Transverse colon (tissue), 4 donors: ENCODE measurements around the gene ALDH3B2. TPM values are rescaled to one million over a fixed set of nuclear protein-coding genes. Genes with fewer than 3 reads are reported as not detected.

Source experiments
- DNase-seq: peaks from one replicate; pipeline ENCODE4 v3.0.0-alpha.2; 2019
- H3K27ac ChIP-seq, 4 donors: fragments of 200-600 bp; sonication (generic); 2 replicates each; pipeline ENCODE4 v1.5.1; 2016 to 2018; ENCODE audit warnings: inconsistent platforms in 4 of 4
- H3K27me3 ChIP-seq: fragments of 200-600 bp; sonication (generic); 2 replicates; pipeline ENCODE4 v1.5.1; 2017; ENCODE audit warnings: inconsistent platforms
- H3K36me3 ChIP-seq, 4 donors: fragments of 200-600 bp; sonication (generic); 2 replicates each; pipeline ENCODE4 v1.5.1; 2017 to 2019; ENCODE audit warnings: inconsistent platforms in 4 of 4
- H3K4me1 ChIP-seq, 4 donors: fragments of 200-600 bp; sonication (generic); 2 replicates each; pipeline ENCODE4 v1.5.1; 2017 to 2020; ENCODE audit warnings: inconsistent platforms in 4 of 4
- H3K4me3 ChIP-seq, 4 donors: fragments of 200-600 bp; sonication (generic); 1 replicate in 1 of 4; 2 replicates in 3 of 4; pipeline versions ENCODE4 v1.5.1 to v1.6.1; 2017 to 2019; ENCODE audit warnings: inconsistent platforms in 4 of 4
- H3K9me3 ChIP-seq, 2 donors: fragments of 200-600 bp; sonication (generic); 2 replicates each; pipeline ENCODE4 v1.5.1; 2017 to 2019; ENCODE audit warnings: inconsistent platforms in 2 of 2
- CTCF ChIP-seq, 5 experiments: fragments of 200-600 bp in 3 of 5; fragments of 450-650 bp in 2 of 5; sonication (generic) in 3 of 5; IDR thresholded peaks; 1 replicate in 2 of 5; 2 replicates in 3 of 5; pipeline ENCODE4 v1.5.1; 2016 to 2017; ENCODE audit warnings: antibody characterized with exemption in 5 of 5, inconsistent platforms in 3 of 5, mild to moderate bottlenecking in 2 of 5, moderate library complexity in 1 of 5
- EP300 ChIP-seq: sonication (generic); formaldehyde crosslinking; IDR thresholded peaks from one replicate; pipeline ENCODE4 v1.6.1; 2017; ENCODE audit warnings: antibody characterized with exemption, low read depth
- POLR2A ChIP-seq: fragments of 450-650 bp; IDR thresholded peaks from one replicate; pipeline ENCODE4 v1.6.1; 2016; ENCODE audit warnings: antibody characterized with exemption, mild to moderate bottlenecking, moderate library complexity
- POLR2AphosphoS5 ChIP-seq, 3 donors: sonication (generic); formaldehyde crosslinking; IDR thresholded peaks; one replicate each; pipeline ENCODE4 v1.6.1; 2016; ENCODE audit warnings: antibody characterized with exemption in 3 of 3
- WGBS, 2 donors: methylation state at CpG; one replicate each; pipeline ENCODE4 v1.1.5; 2018; ENCODE audit warnings: low coverage in 1 of 2; 5-methylcytosine and 5-hydroxymethylcytosine counted together
- in situ Hi-C, 4 donors: fragments of 200-750 bp; cut with MboI; loops; one replicate each; pipeline versions ENCODE4 v1.15.0 to v1.15.1; 2017; ENCODE audit warnings: low sequenced_read_pairs in 3 of 4, low pct_ligation_motif_present in 1 of 4, low pct_unique_long_range_greater_than_20kb in 1 of 4
- intact Hi-C: fragments of 100-400 bp; cut with DNase I; formaldehyde crosslinking; loops from one replicate; pipeline ENCODE4 v1.15.1; 2023; ENCODE audit warnings: low total_unique reads
- total RNA-seq, 4 donors: library from RNA; depleted of rRNA; stranded (reverse); fragments of >200 nt; gene quantifications; one replicate each; pipeline ENCODE4 v1.1.0, GENCODE V29; 2016

The ALDH3B2 gene
- total RNA-seq, 4 donors from 2014 or later: 13.8 TPM; not detected in 3

- Histone ChIP-seq H3K27ac (peak overlapping the region in 1 of 4 donors; percentile 50), H3K4me3 (no peak overlapping the region), H3K4me1 (peaks cover 0 to 13% (median 8%) of the 10 kb centered on the region in 4 donors), H3K9me3 (no peaks in the 10 kb centered on the region), H3K27me3 (peaks cover 5% of the 10 kb centered on the region), H3K36me3 (no peaks in the 10 kb centered on the region)
- no peak for DNase-seq
- TF ChIP-seq EP300: no peak
- no peak for TF ChIP-seq CTCF (IDR thresholded peaks at IDR 0.05)
- TF ChIP-seq POLR2A: no peak
- no peak for TF ChIP-seq POLR2AphosphoS5 (IDR thresholded peaks at IDR 0.05)
- intact Hi-C loops: no loop called here
- in situ Hi-C loops: no loop called here
- 72 to 80% methylated on average over 1 to 7 of the region's 8 CpGs for WGBS, 2 donors
Measured at GRCh38 chr11:67673902-67674301, 521 bp downstream of the ALDH3B2 start.

- peaks cover 0 to 13% (median 8%) of the 10 kb centered on the region in 4 donors for H3K4me1 ChIP-seq
- no peak overlapping the region for H3K27ac ChIP-seq
- intact Hi-C loops (no loop called here), in situ Hi-C loops (no loop called here)
- 90% methylated on average over 7 of the region's 7 CpGs; no CpG with 5 or more reads in 1 of the 2 donors for WGBS, 2 donors
- H3K27me3 ChIP-seq: peaks cover 5% of the 10 kb centered on the region
- no peak for DNase-seq
- no peaks in the 10 kb centered on the region for H3K9me3 ChIP-seq
- H3K4me3 ChIP-seq: no peak overlapping the region
- TF ChIP-seq POLR2AphosphoS5 (IDR thresholded peaks at IDR 0.05): no peak
- TF ChIP-seq EP300: no peak
- TF ChIP-seq POLR2A: no peak
- TF ChIP-seq CTCF (IDR thresholded peaks at IDR 0.05): no peak
- H3K36me3 ChIP-seq: no peaks in the 10 kb centered on the region
Measured at GRCh38 chr11:67673358-67673757, 1.1 kb downstream of the ALDH3B2 start.

- in situ Hi-C loops (no loop called here), intact Hi-C loops (no loop called here)
- no peak overlapping the region for H3K27ac ChIP-seq
- no peak overlapping the region for H3K4me3 ChIP-seq
- no peak for DNase-seq
- no peak for TF ChIP-seq CTCF (IDR thresholded peaks at IDR 0.05)
- H3K4me1 ChIP-seq: peaks cover 0 to 13% (median 8%) of the 10 kb centered on the region in 4 donors
- H3K36me3 ChIP-seq: no peaks in the 10 kb centered on the region
- peaks cover 5% of the 10 kb centered on the region for H3K27me3 ChIP-seq
- 63% methylated on average over 8 of the region's 8 CpGs; no CpG with 5 or more reads in 1 of the 2 donors for WGBS, 2 donors
- no peaks in the 10 kb centered on the region for H3K9me3 ChIP-seq
Measured at GRCh38 chr11:67671211-67671520, 3.3 kb downstream of the ALDH3B2 start.

GRCh38 chr11:67670316-67671210, 3.9 kb downstream of the ALDH3B2 start:
- in situ Hi-C loops: no loop called here
- 82% methylated on average over 17 of the region's 23 CpGs; no CpG with 5 or more reads in 1 of the 2 donors for WGBS, 2 donors
- intact Hi-C loops: no loop called here

More at GRCh38 chr11:67670316-67671210, 3.9 kb downstream of the ALDH3B2 start:
- Histone ChIP-seq H3K27me3 (peaks cover 5% of the 10 kb centered on the region), H3K27ac (no peak overlapping the region), H3K9me3 (no peaks in the 10 kb centered on the region), H3K4me3 (no peak overlapping the region), H3K36me3 (no peaks in the 10 kb centered on the region), H3K4me1 (peaks cover 0 to 13% (median 8%) of the 10 kb centered on the region in 4 donors)
- TF ChIP-seq CTCF (IDR thresholded peaks at IDR 0.05): no peak
- no peak for TF ChIP-seq POLR2A
- TF ChIP-seq EP300: no peak
- TF ChIP-seq POLR2AphosphoS5 (IDR thresholded peaks at IDR 0.05): no peak
- no peak for DNase-seq
